HG02763 (cell line): Measurements from ENCODE around the gene ELOVL2.
"Not testable (repeated sequence)": the region's sequence is repeated elsewhere in the genome, so short reads cannot be mapped to it uniquely, and the experiment has no call there.

Source experiments
- ATAC-seq: cut with Tn5 transposase; IDR thresholded peaks from one replicate; pipeline ENCODE4 v1.9.1; 2021; ENCODE audit warnings: mild to moderate bottlenecking, moderate library complexity; ENCODE audit not compliant: unreplicated experiment

Gene ELOVL2

GRCh38 chr6:11043961-11044711 lies at the start of gene ELOVL2:
ELOVL2 (minus strand) TSS chr6:11044305; CDS start chr6:11044230, 75 bp downstream.
- no peak for ATAC-seq

GRCh38 chr6:11093376-11093625 lies 49.2 kb upstream of the ELOVL2 start:
- peak; percentile 20 for ATAC-seq

- ATAC-seq = peak; percentile 31
Measured at GRCh38 chr6:11092668-11093375, 48.7 kb upstream of the ELOVL2 start.

GRCh38 chr6:11091141-11091540 lies 47.0 kb upstream of the ELOVL2 start:
- ATAC-seq = not testable (repeated sequence)

- ATAC-seq = no peak
Measured at GRCh38 chr6:11089695-11090094, 45.6 kb upstream of the ELOVL2 start.

- not testable (repeated sequence) for ATAC-seq
Measured at GRCh38 chr6:11087141-11087812, 43.2 kb upstream of the ELOVL2 start.

GRCh38 chr6:11085758-11086435 lies 41.8 kb upstream of the ELOVL2 start:
- no peak for ATAC-seq

- ATAC-seq = no peak
Measured at GRCh38 chr6:11083956-11084355, 39.9 kb upstream of the ELOVL2 start.

- ATAC-seq = no peak
Measured at GRCh38 chr6:11083491-11083890, 39.4 kb upstream of the ELOVL2 start.

- no peak for ATAC-seq
Measured at GRCh38 chr6:11080296-11080695, 36.2 kb upstream of the ELOVL2 start.

GRCh38 chr6:11078266-11078665 lies 34.2 kb upstream of the ELOVL2 start:
- ATAC-seq = no peak

GRCh38 chr6:11076540-11076939 lies 32.4 kb upstream of the ELOVL2 start:
- ATAC-seq = no peak

GRCh38 chr6:11072101-11072500 lies 28.0 kb upstream of the ELOVL2 start:
- ATAC-seq = no peak

- no peak for ATAC-seq
Measured at GRCh38 chr6:11069760-11070159, 25.7 kb upstream of the ELOVL2 start.

GRCh38 chr6:11067348-11067747 lies 23.2 kb upstream of the ELOVL2 start:
- no peak for ATAC-seq

- no peak for ATAC-seq
Measured at GRCh38 chr6:11066505-11067347, 22.6 kb upstream of the ELOVL2 start.

- ATAC-seq = no peak
Measured at GRCh38 chr6:11065436-11066202, 21.5 kb upstream of the ELOVL2 start.

GRCh38 chr6:11064836-11065235 lies 20.7 kb upstream of the ELOVL2 start:
- no peak for ATAC-seq

GRCh38 chr6:11062715-11063114 lies 18.6 kb upstream of the ELOVL2 start:
- no peak for ATAC-seq

GRCh38 chr6:11062083-11062482 lies 18.0 kb upstream of the ELOVL2 start:
- no peak for ATAC-seq
